Neural crest cell (in vitro differentiated cells): ENCODE data around the gene CALR. TPM values are rescaled to one million over a fixed set of nuclear protein-coding genes. Genes with fewer than 3 reads are reported as not detected.

Experiments used
- DNase-seq: peaks from one replicate; pipeline ENCODE4 v3.0.0; 2021; ENCODE audit warnings: low read depth, mixed read lengths, low spot score
- H3K27ac Mint-ChIP-seq: one replicate; pipeline ENCODE4 v1.8.0; 2021; ENCODE audit warnings: mild to moderate bottlenecking, mixed read lengths; ENCODE audit not compliant: unreplicated experiment
- H3K27me3 Mint-ChIP-seq: 2 replicates; pipeline ENCODE4 v1.8.0; 2021; ENCODE audit warnings: low read depth, mild to moderate bottlenecking, mixed read lengths
- H3K36me3 Mint-ChIP-seq: 2 replicates; pipeline ENCODE4 v1.8.0; 2021; ENCODE audit warnings: low read depth, mild to moderate bottlenecking, mixed read lengths
- H3K4me1 Mint-ChIP-seq: 2 replicates; pipeline ENCODE4 v1.8.0; 2021; ENCODE audit warnings: mixed read lengths
- H3K4me3 Mint-ChIP-seq: one replicate; pipeline ENCODE4 v1.8.0; 2021; ENCODE audit warnings: mild to moderate bottlenecking, mixed read lengths
- H3K9me3 Mint-ChIP-seq: 2 replicates; pipeline ENCODE4 v1.8.0; 2021; ENCODE audit warnings: mixed read lengths
- total RNA-seq: library from RNA; stranded (reverse); gene quantifications from 2 replicates; pipeline ENCODE4 v1.2.1, GENCODE V29; 2021
- TF ChIP-seq, protein P1 (sequence below): fragments of 200-600 bp; sonication (generic); conservative IDR thresholded peaks from 2 replicates; pipeline ENCODE4 v1.5.0; 2021; ENCODE audit warnings: antibody characterized with exemption, mild to moderate bottlenecking

The CALR gene
- total RNA-seq, 1 donor from 2014 or later = 679 TPM

DNA sequence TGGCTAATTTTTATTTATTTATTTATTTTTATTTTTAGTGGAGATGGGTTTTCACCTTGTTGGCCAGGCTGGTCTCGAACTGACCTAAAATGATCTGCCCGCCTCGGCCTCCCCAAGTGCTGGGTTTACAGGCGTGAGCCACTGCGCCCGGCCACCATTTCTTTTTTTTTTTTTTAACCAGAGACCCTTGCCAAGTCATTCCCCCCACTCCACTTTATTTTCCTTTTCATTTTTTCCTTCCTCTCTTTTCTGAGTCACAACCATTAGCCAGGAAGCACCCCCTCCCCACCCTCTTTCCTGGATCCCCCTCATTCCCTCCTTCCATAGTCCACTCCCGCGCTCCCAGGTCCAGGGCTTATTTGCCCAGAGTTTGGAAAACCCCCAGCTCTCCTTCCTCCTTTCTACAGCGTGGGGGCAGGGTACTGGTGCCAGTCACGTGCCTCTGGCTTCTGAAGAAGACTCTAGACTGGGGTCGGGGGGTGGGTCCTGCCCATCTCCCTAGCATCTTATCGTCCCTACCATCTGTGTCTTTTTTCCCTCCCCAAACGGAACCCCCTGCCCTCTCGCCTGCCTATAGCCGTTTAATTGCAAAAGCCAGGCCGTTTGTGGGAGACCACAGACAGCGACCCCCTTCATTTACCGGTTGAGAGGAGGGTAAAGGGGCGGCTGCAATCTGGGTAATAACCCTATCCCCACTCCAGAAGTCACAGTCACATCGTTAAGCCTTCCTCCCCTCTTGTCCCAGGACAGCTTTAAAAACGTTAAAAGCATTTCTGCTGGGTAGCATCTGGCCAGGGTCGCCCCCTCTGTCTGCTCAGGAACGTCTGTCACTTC lies 1.1 kb upstream of the CALR start:
- no peaks in the 10 kb centered on the region for H3K9me3 Mint-ChIP-seq
- H3K27me3 Mint-ChIP-seq = peaks cover 6% of the 10 kb centered on the region
- H3K4me3 Mint-ChIP-seq = peak overlapping the region; percentile 100

DNA sequence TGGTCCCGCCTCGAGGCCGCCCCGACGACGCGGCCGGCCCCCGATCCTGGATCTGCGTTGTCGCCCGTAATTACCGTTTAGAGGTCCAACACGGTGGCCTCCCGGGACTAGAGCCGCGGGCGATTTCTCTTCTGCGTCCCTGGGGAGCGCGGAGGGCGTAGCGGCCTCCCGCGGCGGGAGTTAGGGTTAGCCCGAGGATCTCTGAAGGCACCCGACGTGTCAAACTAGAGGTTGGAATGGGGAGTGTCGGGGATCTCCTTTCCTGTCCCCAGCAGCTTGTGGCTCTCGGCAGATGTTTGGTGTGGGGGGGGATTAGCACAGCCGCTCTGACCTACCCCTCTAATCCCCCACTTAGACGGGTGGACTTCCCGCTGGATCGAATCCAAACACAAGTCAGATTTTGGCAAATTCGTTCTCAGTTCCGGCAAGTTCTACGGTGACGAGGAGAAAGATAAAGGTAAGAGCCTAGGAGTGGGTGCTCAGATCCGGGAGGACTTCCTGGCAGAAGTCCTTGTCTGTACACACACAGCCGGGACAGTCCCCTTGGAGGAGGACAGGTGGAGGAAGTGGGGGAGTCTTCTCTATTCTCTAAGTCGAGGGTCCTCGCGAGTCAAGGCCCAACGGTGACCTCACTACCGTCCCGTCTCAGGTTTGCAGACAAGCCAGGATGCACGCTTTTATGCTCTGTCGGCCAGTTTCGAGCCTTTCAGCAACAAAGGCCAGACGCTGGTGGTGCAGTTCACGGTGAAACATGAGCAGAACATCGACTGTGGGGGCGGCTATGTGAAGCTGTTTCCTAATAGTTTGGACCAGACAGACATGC lies 581 bp downstream of the CALR start:
- TF ChIP-seq, protein P1, sequence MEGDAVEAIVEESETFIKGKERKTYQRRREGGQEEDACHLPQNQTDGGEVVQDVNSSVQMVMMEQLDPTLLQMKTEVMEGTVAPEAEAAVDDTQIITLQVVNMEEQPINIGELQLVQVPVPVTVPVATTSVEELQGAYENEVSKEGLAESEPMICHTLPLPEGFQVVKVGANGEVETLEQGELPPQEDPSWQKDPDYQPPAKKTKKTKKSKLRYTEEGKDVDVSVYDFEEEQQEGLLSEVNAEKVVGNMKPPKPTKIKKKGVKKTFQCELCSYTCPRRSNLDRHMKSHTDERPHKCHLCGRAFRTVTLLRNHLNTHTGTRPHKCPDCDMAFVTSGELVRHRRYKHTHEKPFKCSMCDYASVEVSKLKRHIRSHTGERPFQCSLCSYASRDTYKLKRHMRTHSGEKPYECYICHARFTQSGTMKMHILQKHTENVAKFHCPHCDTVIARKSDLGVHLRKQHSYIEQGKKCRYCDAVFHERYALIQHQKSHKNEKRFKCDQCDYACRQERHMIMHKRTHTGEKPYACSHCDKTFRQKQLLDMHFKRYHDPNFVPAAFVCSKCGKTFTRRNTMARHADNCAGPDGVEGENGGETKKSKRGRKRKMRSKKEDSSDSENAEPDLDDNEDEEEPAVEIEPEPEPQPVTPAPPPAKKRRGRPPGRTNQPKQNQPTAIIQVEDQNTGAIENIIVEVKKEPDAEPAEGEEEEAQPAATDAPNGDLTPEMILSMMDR = peak; percentile 48
- peaks cover 42% of the 10 kb centered on the region for H3K4me1 Mint-ChIP-seq
- H3K9me3 Mint-ChIP-seq = no peaks in the 10 kb centered on the region
- peaks cover 11% of the 10 kb centered on the region for H3K27me3 Mint-ChIP-seq
- DNase-seq = no peak
- H3K27ac Mint-ChIP-seq = peak overlapping the region; percentile 94
- H3K4me3 Mint-ChIP-seq = peak overlapping the region; percentile 100
- H3K36me3 Mint-ChIP-seq = peaks cover 33% of the 10 kb centered on the region

More for the DNA sequence above, 1.1 kb upstream of the CALR start:
- Mint-ChIP-seq H3K4me1 (peaks cover 52% of the 10 kb centered on the region), H3K36me3 (peaks cover 29% of the 10 kb centered on the region), H3K27ac (peak overlapping the region; percentile 96)
- TF ChIP-seq, protein P1 = no peak
- peak; percentile 32 for DNase-seq

DNA sequence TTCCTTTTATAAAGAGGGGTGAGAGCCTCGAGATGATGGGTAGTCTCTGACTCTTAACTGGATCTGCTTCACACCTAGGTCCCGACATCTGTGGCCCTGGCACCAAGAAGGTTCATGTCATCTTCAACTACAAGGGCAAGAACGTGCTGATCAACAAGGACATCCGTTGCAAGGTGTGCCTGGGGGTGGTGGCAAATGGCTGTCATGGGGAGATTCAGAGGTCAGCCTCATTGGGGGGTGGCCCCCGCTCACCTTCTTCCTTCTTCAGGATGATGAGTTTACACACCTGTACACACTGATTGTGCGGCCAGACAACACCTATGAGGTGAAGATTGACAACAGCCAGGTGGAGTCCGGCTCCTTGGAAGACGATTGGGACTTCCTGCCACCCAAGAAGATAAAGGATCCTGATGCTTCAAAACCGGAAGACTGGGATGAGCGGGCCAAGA lies 1.6 kb downstream of the CALR start:
- no peaks in the 10 kb centered on the region for H3K9me3 Mint-ChIP-seq
- peaks cover 35% of the 10 kb centered on the region for H3K36me3 Mint-ChIP-seq
- peaks cover 46% of the 10 kb centered on the region for H3K4me1 Mint-ChIP-seq
- TF ChIP-seq, protein P1 = no peak
- DNase-seq = no peak
- peaks cover 13% of the 10 kb centered on the region for H3K27me3 Mint-ChIP-seq
- H3K27ac Mint-ChIP-seq = no peak overlapping the region
- peak overlapping the region; percentile 100 for H3K4me3 Mint-ChIP-seq

DNA sequence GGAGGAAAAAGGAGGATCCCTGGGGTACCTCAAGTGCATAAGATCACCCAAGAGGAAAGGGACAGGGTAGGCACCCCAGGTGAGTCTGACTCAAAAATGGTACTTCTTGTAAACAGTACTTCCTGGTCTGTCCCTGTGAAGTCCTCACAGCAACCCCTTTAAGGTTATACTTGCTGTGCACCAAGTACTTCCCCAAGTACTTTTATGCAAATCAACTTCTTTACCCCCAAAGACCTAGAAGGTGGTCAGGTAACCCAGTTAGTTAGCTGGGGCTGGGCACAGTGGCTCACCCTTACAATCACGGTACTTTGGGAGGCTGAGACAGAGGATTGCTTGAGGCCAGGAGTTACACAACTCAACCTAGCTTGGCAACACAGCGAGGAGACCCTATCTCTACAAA lies 2.5 kb downstream of the CALR start:
- TF ChIP-seq, protein P1 = no peak
- Mint-ChIP-seq H3K36me3 (peaks cover 39% of the 10 kb centered on the region), H3K4me3 (peak overlapping the region; percentile 100), H3K4me1 (peaks cover 50% of the 10 kb centered on the region), H3K27me3 (peaks cover 17% of the 10 kb centered on the region), H3K9me3 (no peaks in the 10 kb centered on the region), H3K27ac (no peak overlapping the region)
- DNase-seq = no peak

DNA sequence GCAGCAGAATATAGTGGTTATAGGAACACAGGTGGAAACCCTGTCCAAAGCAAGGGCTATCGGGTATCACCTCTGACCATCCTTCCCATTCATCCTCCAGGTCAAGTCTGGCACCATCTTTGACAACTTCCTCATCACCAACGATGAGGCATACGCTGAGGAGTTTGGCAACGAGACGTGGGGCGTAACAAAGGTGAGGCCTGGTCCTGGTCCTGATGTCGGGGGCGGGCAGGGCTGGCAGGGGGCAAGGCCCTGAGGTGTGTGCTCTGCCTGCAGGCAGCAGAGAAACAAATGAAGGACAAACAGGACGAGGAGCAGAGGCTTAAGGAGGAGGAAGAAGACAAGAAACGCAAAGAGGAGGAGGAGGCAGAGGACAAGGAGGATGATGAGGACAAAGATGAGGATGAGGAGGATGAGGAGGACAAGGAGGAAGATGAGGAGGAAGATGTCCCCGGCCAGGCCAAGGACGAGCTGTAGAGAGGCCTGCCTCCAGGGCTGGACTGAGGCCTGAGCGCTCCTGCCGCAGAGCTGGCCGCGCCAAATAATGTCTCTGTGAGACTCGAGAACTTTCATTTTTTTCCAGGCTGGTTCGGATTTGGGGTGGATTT lies 5.1 kb downstream of the CALR start:
- no peak for DNase-seq
- Mint-ChIP-seq H3K4me1 (peaks cover 51% of the 10 kb centered on the region), H3K36me3 (peaks cover 39% of the 10 kb centered on the region), H3K4me3 (peak overlapping the region; percentile 95), H3K27me3 (peaks cover 15% of the 10 kb centered on the region), H3K27ac (peak overlapping the region; percentile 38), H3K9me3 (no peaks in the 10 kb centered on the region)
- TF ChIP-seq, protein P1 = no peak
